ENCODE data around the gene CDC40.
"Not testable (repeated sequence)": the region's sequence is repeated elsewhere in the genome, so short reads cannot be mapped to it uniquely, and the experiment has no call there.

CDC40 gene

GRCh38 chr6:110271732-110272022, 91.5 kb downstream of the CDC40 start:
- DNase-seq (ENCODE audit: low spot score) = no peak

- DNase-seq (ENCODE audit: low spot score) = not testable (repeated sequence)
Observed at GRCh38 chr6:110272781-110273180, 92.6 kb downstream of the CDC40 start.

GRCh38 chr6:110277100-110277665, 97.0 kb downstream of the CDC40 start:
- no peak for DNase-seq (ENCODE audit: low spot score)

Measured in iPS-NIHi11 (cell line).